B cell (primary cell): Measurements from ENCODE around the gene CGB3.
"Not testable (repeated sequence)": the region's sequence is repeated elsewhere in the genome, so short reads cannot be mapped to it uniquely, and the experiment has no call there.

Experiments
- CTCF ChIP-seq: fragments of 200-600 bp; IDR thresholded peaks from one replicate; pipeline ENCODE4 v1.8.0; 2022; ENCODE audit warnings: antibody characterized with exemption, mild to moderate bottlenecking
- EZH2 ChIP-seq: IDR thresholded peaks from 2 replicates; pipeline ENCODE4 v1.6.1; 2012; ENCODE audit warnings: borderline replicate concordance, low read depth, mild to moderate bottlenecking, moderate library complexity, low read length; ENCODE audit not compliant: insufficient read depth, poor library complexity, severe bottlenecking

DNA sequence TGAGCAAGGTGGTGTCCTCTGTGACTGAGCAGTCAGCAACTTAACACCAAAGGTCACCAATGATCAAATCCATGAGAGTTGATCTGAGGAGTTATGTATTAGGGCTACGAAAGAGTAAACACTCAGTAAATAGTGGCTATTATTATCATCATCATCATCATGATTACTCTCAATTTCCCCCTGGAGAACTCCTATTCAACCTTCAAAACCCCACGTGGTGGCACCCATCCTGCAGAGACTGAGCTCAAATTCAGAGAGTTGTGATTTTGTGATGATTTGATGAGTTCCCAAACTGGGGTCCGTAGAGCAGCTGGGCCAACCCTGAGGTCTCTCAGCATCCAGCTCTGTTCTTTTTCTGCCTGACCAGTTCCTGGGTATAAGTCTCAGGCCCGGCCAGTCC lies 25.7 kb upstream of the CGB3 start:
- not testable (repeated sequence) for TF ChIP-seq CTCF, EZH2
